Body of pancreas (tissue), 4 donors: ENCODE data around the gene ZNF334.

Source experiments
- POLR2A ChIP-seq, 3 donors: fragments of 450-650 bp; IDR thresholded peaks; one replicate each; pipeline ENCODE4 v1.6.1; 2016; ENCODE audit warnings: antibody characterized with exemption in 3 of 3, mild to moderate bottlenecking in 2 of 3
- TF ChIP-seq, protein P1 (sequence below), 7 experiments: fragments of 450-650 bp in 4 of 7; fragments of 200-600 bp in 3 of 7; sonication (generic) in 3 of 7; IDR thresholded peaks; one replicate each; pipeline ENCODE4 v1.5.1; 2016 to 2019; ENCODE audit warnings: antibody characterized with exemption in 7 of 7

DNA sequence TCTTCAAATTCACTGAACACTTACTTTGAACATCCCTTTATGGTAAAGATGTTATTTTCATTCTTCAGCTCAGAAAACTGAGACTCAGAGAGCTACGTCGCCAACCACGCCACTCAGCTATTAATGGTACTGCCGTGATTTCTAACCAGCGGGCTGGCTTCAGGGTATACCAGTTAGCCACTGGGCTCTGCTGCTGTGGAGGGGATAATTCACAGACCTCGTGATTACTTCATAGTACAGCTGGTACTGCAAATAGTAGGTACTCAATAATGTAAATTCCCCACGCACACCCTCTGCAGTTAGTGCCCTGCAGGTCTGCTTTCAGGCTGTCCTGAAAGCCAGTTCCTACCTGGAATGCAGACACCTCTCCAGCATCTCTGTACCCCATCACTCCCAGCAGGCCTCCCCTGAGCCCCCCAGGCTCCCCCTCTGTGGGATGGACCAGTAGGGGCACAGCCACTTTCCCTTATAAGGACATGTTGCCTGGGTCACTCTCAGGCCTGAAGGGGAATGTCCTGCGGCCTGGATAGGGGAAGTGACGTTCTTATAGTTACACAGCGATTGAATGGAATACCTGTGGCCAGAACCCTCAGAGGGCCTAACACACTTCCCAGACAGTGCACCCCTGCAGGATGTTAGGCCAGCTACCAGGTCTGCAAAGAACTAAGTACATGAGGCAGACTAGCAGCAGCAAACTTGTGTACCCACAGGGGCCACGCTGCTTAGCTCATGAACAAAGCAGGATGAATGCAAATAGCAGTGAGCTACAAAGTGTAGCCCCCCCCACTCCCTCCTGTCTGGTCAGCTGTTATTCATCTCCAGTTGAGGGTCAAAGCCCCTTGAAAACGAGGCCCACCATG, 38.4 kb upstream of the ZNF334 start:
- TF ChIP-seq, protein P1, sequence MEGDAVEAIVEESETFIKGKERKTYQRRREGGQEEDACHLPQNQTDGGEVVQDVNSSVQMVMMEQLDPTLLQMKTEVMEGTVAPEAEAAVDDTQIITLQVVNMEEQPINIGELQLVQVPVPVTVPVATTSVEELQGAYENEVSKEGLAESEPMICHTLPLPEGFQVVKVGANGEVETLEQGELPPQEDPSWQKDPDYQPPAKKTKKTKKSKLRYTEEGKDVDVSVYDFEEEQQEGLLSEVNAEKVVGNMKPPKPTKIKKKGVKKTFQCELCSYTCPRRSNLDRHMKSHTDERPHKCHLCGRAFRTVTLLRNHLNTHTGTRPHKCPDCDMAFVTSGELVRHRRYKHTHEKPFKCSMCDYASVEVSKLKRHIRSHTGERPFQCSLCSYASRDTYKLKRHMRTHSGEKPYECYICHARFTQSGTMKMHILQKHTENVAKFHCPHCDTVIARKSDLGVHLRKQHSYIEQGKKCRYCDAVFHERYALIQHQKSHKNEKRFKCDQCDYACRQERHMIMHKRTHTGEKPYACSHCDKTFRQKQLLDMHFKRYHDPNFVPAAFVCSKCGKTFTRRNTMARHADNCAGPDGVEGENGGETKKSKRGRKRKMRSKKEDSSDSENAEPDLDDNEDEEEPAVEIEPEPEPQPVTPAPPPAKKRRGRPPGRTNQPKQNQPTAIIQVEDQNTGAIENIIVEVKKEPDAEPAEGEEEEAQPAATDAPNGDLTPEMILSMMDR (IDR thresholded peaks at IDR 0.05): no peak
- TF ChIP-seq POLR2A (IDR thresholded peaks at IDR 0.05): no peak
